HepG2 (cell line): ENCODE measurements around the gene KLHL36. TPM values are rescaled to one million over a fixed set of nuclear protein-coding genes. Genes with fewer than 3 reads are reported as not detected.

ENCODE experiments used
- ATAD3A ChIP-seq: sonication (generic); formaldehyde crosslinking; IDR thresholded peaks from 2 replicates; pipeline ENCODE4 v1.4.0; 2020; ENCODE audit warnings: missing genetic modification reagents
- ELF4 ChIP-seq: sonication (generic); formaldehyde crosslinking; IDR thresholded peaks from 2 replicates; pipeline ENCODE4 v1.5.0; 2020; ENCODE audit warnings: missing genetic modification reagents, mild to moderate bottlenecking, moderate library complexity, borderline replicate concordance
- FLYWCH1 ChIP-seq: sonication (generic); formaldehyde crosslinking; IDR thresholded peaks from 2 replicates; pipeline ENCODE4 v1.8.1; 2023; ENCODE audit warnings: mild to moderate bottlenecking, missing genetic modification reagents
- HDAC2 ChIP-seq: sonication (generic); formaldehyde crosslinking; IDR thresholded peaks from 2 replicates; pipeline ENCODE4 v1.4.0; 2020; ENCODE audit warnings: missing genetic modification reagents
- HDAC6 ChIP-seq: fragments of 200-600 bp; sonication (generic); IDR thresholded peaks from 2 replicates; pipeline ENCODE4 v1.7.0; 2017; ENCODE audit warnings: mild to moderate bottlenecking, antibody characterized with exemption, low read length, low read depth
- JARID2 ChIP-seq: sonication (generic); formaldehyde crosslinking; IDR thresholded peaks from 2 replicates; pipeline ENCODE4 v1.8.1; 2023; ENCODE audit warnings: missing genetic modification reagents, inconsistent platforms; ENCODE audit not compliant: insufficient replicate concordance
- MTF2 ChIP-seq: sonication (generic); formaldehyde crosslinking; IDR thresholded peaks from 2 replicates; pipeline ENCODE4 v1.5.0; 2020; ENCODE audit warnings: missing genetic modification reagents, borderline replicate concordance
- SMARCC2 ChIP-seq: fragments of 450-650 bp; IDR thresholded peaks from 2 replicates; pipeline ENCODE4 v1.6.1; 2017; ENCODE audit warnings: antibody characterized with exemption, mild to moderate bottlenecking
- SMYD3 ChIP-seq: sonication (generic); formaldehyde crosslinking; IDR thresholded peaks from 2 replicates; pipeline ENCODE4 v1.8.1; 2023; ENCODE audit warnings: mild to moderate bottlenecking, missing genetic modification reagents
- SNAPC4 ChIP-seq: sonication (generic); formaldehyde crosslinking; IDR thresholded peaks from 2 replicates; pipeline ENCODE4 v1.4.0; 2020; ENCODE audit warnings: mild to moderate bottlenecking, missing genetic modification reagents
- TARDBP ChIP-seq: sonication (generic); formaldehyde crosslinking; IDR thresholded peaks from 2 replicates; pipeline ENCODE4 v1.8.0; 2022; ENCODE audit warnings: mild to moderate bottlenecking, missing genetic modification reagents
- TFE3 ChIP-seq: IDR thresholded peaks from 2 replicates; pipeline ENCODE4 v1.6.1; 2016
- THAP7 ChIP-seq: sonication (generic); formaldehyde crosslinking; IDR thresholded peaks from 2 replicates; pipeline ENCODE4 v1.8.1; 2023; ENCODE audit warnings: mild to moderate bottlenecking, missing genetic modification reagents
- THRA ChIP-seq: sonication (generic); formaldehyde crosslinking; IDR thresholded peaks from 2 replicates; pipeline ENCODE4 v1.4.0; 2020; ENCODE audit warnings: missing genetic modification reagents, borderline replicate concordance
- ZNF10 ChIP-seq: sonication (generic); formaldehyde crosslinking; IDR thresholded peaks from 2 replicates; pipeline ENCODE4 v1.4.0; 2020; ENCODE audit warnings: mild to moderate bottlenecking, low read depth, missing genetic modification reagents, borderline replicate concordance
- ZNF251 ChIP-seq: sonication (generic); formaldehyde crosslinking; IDR thresholded peaks from 2 replicates; pipeline ENCODE4 v1.9.0; 2021; ENCODE audit warnings: mild to moderate bottlenecking, missing genetic modification reagents
- ZNF263 ChIP-seq: sonication (generic); formaldehyde crosslinking; IDR thresholded peaks from 2 replicates; pipeline ENCODE4 v1.4.0; 2020; ENCODE audit warnings: missing genetic modification reagents
- ZNF3 ChIP-seq: IDR thresholded peaks from 2 replicates; pipeline ENCODE4 v1.7.0; 2017; ENCODE audit warnings: inconsistent platforms
- ZNF333 ChIP-seq: sonication (generic); formaldehyde crosslinking; IDR thresholded peaks from 2 replicates; pipeline ENCODE4 v1.4.0; 2020; ENCODE audit warnings: mild to moderate bottlenecking, missing genetic modification reagents, borderline replicate concordance
- ZNF382 ChIP-seq: sonication (generic); formaldehyde crosslinking; IDR thresholded peaks from 2 replicates; pipeline ENCODE4 v1.5.0; 2020; ENCODE audit warnings: missing genetic modification reagents, mild to moderate bottlenecking, borderline replicate concordance
- ZNF629 ChIP-seq: sonication (generic); formaldehyde crosslinking; conservative IDR thresholded peaks from 2 replicates; pipeline ENCODE4 v1.5.0; 2020; ENCODE audit warnings: missing genetic modification reagents
- polyA plus RNA-seq, 8 experiments: library from polyadenylated mRNA; depleted of rRNA in 3 of 8; stranded (reverse) in 7 of 8; unstranded in 1 of 8; fragments of >200 nt; fragmentation: Illumina TruSeq in 4 of 8; extraction: Trizol in 4 of 8; gene quantifications; 2 replicates each; pipeline versions ENCODE4 v1.2.1 to v1.2.3, GENCODE V29; 2011 to 2016; ENCODE audit warnings: low read depth in 4 of 8, missing spikeins in 1 of 8, mixed read lengths in 1 of 8; ENCODE audit not compliant: insufficient read depth in 1 of 8
- total RNA-seq, 5 experiments: library from RNA; depleted of rRNA; stranded (reverse); fragments of >200 nt; fragmentation: Illumina TruSeq; extraction: Trizol; gene quantifications; 2 replicates each; pipeline ENCODE4 v1.2.3, GENCODE V29; 2016; ENCODE audit warnings: low read depth in 1 of 5

The KLHL36 gene
- total and polyA plus RNA-seq, 2 of the 13 experiments (the other 11 are each of a cell fraction or from before 2014, with no cell fraction given) = 24.3 to 26.0 TPM

- peak; percentile 52; the same call in 1 of the 2 replicates for TF ChIP-seq ZNF333 (CRISPR knock-in tag)
- peak; percentile 41 for TF ChIP-seq JARID2 (CRISPR knock-in tag)
- no peak; the same call in 1 of the 2 replicates for TF ChIP-seq THAP7
- peak; percentile 58; the same call in 1 of the 2 replicates for TF ChIP-seq ZNF263 (CRISPR knock-in tag)
- TF ChIP-seq TFE3 (CRISPR knock-in tag) = 0 out of 2 replicates have a peak, but pooled peaks have one; percentile 27
- TF ChIP-seq SMYD3 (CRISPR knock-in tag) = no peak
- no peak for TF ChIP-seq ZNF10
- TF ChIP-seq FLYWCH1 (CRISPR knock-in tag) = no peak
- TF ChIP-seq MTF2 (CRISPR knock-in tag) = no peak
- TF ChIP-seq ZNF3 (CRISPR knock-in tag) = no peak
- no peak for TF ChIP-seq TARDBP
- no peak for TF ChIP-seq ZNF382 (CRISPR knock-in tag)
- TF ChIP-seq THRA = no peak
- TF ChIP-seq HDAC2 (CRISPR knock-in tag) = peak; percentile 60; the same call in 1 of the 2 replicates
- no peak for TF ChIP-seq ATAD3A (CRISPR knock-in tag)
- TF ChIP-seq SNAPC4 (CRISPR knock-in tag) = no peak
- 0 out of 2 replicates have a peak, but pooled peaks have one; percentile 33 for TF ChIP-seq ZNF629 (CRISPR knock-in tag)
- peak; percentile 89; the same call in 1 of the 2 replicates for TF ChIP-seq ZNF251 (CRISPR knock-in tag)
- no peak for TF ChIP-seq SMARCC2
- no peak for TF ChIP-seq ELF4 (CRISPR knock-in tag)
- no peak for TF ChIP-seq HDAC6
Measured at GRCh38 chr16:84647828-84648594, at the start of gene KLHL36 (continued).
